Stimulated activated CD4-positive, alpha-beta T cell treated with anti-CD3 and anti-CD28 coated beads, TNF-alpha, amount 100 ng/mL, for 48 hours (primary cell): ENCODE results near the gene CDH22.

Experiments used
- DNase-seq, 3 donors: peaks; one replicate each; pipeline ENCODE4 v3.0.0-alpha.2; 2020; ENCODE audit warnings: low read depth in 3 of 3

CDH22 gene

GRCh38 chr20:46242390-46242789, 65.9 kb downstream of the CDH22 start:
- DNase-seq: no peak

GRCh38 chr20:46240881-46241280, 67.4 kb downstream of the CDH22 start:
- DNase-seq: no peak

- DNase-seq: no peak
Observed at GRCh38 chr20:46240065-46240464, 68.2 kb downstream of the CDH22 start.

- no peak for DNase-seq
Observed at GRCh38 chr20:46237736-46238135, 70.6 kb downstream of the CDH22 start.

GRCh38 chr20:46237227-46237626, 71.1 kb downstream of the CDH22 start:
- no peak for DNase-seq

- DNase-seq: no peak
Observed at GRCh38 chr20:46235077-46235476, 73.2 kb downstream of the CDH22 start.

GRCh38 chr20:46233701-46234100, 74.6 kb downstream of the CDH22 start:
- no peak for DNase-seq

- no peak for DNase-seq
Observed at GRCh38 chr20:46232539-46232938, 75.8 kb downstream of the CDH22 start.

- DNase-seq: no peak
Observed at GRCh38 chr20:46230801-46231282, 77.5 kb downstream of the CDH22 start.

GRCh38 chr20:46230106-46230491, 78.2 kb downstream of the CDH22 start:
- DNase-seq: no peak

GRCh38 chr20:46229478-46230105, 78.7 kb downstream of the CDH22 start:
- no peak for DNase-seq

GRCh38 chr20:46228670-46229069, 79.6 kb downstream of the CDH22 start:
- DNase-seq: no peak

GRCh38 chr20:46227272-46227767, 81.0 kb downstream of the CDH22 start:
- no peak for DNase-seq

- no peak for DNase-seq
Observed at GRCh38 chr20:46226602-46227001, 81.7 kb downstream of the CDH22 start.

GRCh38 chr20:46222521-46223007, 85.7 kb downstream of the CDH22 start:
- no peak for DNase-seq

GRCh38 chr20:46221256-46221833, 87.0 kb downstream of the CDH22 start:
- no peak for DNase-seq

- DNase-seq: no peak
Observed at GRCh38 chr20:46220455-46221207, 87.7 kb downstream of the CDH22 start.

- DNase-seq: no peak
Observed at GRCh38 chr20:46219920-46220319, 88.4 kb downstream of the CDH22 start.

GRCh38 chr20:46219190-46219589, 89.1 kb downstream of the CDH22 start:
- DNase-seq: no peak

GRCh38 chr20:46218656-46219055, 89.6 kb downstream of the CDH22 start:
- no peak for DNase-seq

GRCh38 chr20:46217583-46217982, 90.7 kb downstream of the CDH22 start:
- DNase-seq: no peak

GRCh38 chr20:46216770-46217464, 91.4 kb downstream of the CDH22 start:
- DNase-seq: no peak
